Stimulated activated CD8-positive, alpha-beta memory T cell treated with anti-CD3 and anti-CD28 coated beads, Interleukin-15, amount 100 ng/mL, for 24 hours (primary cell): ENCODE results near the gene BRF1.
A peak's percentile ranks its signal among the peaks of the same experiment; 100 is the strongest.

Source experiments
- DNase-seq: peaks from one replicate; pipeline ENCODE4 v3.0.0-alpha.2; 2020; ENCODE audit warnings: low read depth

BRF1 gene

DNA sequence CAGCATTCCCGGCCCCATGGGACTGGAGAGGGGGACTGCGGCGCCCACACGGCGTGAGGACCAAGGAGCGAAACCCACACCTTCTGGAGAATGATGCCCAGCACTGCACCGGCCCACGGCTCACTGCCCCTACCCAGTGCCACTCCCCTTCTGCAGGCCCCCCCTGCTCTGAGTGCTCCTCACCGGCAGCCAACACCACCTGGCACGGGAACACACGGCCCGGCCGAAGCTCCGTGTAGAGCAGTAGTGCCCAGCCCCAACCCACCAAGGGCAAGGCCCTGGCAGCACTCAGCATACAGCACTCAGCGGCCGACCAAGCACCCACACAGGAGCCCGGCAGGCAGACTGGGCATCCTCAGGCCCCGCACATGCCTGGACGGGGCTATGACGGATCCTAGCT is 39.0 kb downstream of the BRF1 start:
- DNase-seq = no peak

GRCh38 chr14:105260959-105261358 is 39.8 kb downstream of the BRF1 start:
- DNase-seq = no peak

DNA sequence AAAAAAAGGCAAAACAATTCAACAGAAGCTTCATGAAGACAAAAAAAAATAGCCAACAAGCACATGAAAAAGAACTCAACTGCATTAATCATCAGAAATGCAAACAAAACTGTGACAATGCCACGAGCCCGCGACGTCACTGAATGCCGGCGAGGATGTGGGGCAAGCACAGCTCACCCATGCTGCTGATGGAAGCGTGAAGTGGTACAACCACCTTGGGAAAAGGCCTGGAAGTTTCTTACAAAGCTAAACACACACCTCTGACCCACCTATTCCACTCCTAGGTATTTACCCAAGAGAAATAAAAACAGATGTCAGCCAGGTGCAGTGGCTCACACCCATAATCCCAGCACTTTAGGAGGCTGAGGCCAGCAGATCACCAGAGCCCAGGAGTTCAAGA is 42.0 kb downstream of the BRF1 start:
- DNase-seq = no peak

- DNase-seq = no peak
Measured at GRCh38 chr14:105257464-105257863, 43.3 kb downstream of the BRF1 start.

GRCh38 chr14:105256292-105256960 is 44.4 kb downstream of the BRF1 start:
- DNase-seq = no peak

DNA sequence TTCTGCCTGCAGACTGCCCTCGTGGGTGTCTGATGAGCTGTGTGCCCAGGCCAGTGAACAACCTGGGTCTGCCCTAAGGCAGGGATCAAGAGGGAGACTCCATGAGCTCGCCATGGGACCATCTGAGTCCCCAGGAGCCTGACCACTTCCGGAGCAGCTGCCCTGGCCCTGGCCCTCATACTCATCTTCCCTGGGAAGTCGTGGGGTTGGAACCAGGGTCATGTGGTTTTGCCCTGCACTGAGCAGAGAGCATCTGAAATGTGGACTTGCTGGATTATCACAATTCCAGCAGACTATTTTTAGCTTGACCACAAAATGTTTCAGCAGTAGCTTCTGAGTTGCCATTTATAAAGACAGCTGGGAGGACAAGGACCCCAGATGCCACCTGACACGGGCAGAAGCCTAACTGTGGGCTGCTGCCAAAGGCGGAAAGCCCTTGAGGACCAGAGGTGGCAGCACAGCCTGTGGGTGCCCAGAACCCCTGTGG is 45.7 kb downstream of the BRF1 start:
- no peak for DNase-seq

- DNase-seq = no peak
Measured at GRCh38 chr14:105253329-105253682, 47.5 kb downstream of the BRF1 start.

DNA sequence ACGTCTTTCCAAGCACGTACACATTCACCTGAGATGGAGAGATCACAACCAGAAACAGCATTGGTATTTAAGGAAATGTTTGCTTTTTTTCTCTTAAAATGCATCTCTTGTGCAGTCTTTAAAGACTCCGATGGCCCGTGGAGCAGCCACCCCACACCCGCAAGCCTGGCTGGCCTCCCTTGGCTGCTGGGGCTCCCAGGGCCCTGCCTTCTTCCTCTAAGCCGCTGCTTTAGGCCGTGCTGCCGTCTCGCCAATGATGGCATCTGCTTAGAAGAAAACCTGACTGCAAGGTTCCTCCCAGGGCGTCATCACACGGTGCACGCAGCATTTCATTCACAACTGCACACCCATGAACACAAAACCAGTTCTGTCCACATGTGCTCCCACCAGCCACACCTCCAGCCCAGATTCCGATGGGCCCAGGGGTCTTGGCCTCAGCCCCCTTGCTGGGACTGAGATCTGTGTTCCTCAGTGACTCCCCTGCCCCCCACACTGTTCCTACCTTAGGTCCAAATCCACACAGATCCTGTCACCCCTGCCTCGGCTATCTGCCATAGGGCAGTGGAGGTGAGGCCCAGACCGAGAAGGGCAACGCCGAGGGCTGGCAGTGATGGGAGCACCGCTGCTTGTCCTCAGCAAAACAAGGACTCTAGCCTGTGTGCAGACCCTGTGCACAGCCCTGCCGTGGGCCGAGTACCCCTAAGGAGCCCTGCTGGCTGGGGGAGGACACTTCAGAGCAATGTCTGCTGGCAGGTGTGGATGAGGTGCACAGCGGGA is 48.1 kb downstream of the BRF1 start:
- no peak for DNase-seq

GRCh38 chr14:105251920-105252319 is 48.9 kb downstream of the BRF1 start:
- DNase-seq = no peak

GRCh38 chr14:105250986-105251385 is 49.8 kb downstream of the BRF1 start:
- DNase-seq = no peak

- DNase-seq = no peak
Measured at GRCh38 chr14:105250008-105250366, 50.8 kb downstream of the BRF1 start.

DNA sequence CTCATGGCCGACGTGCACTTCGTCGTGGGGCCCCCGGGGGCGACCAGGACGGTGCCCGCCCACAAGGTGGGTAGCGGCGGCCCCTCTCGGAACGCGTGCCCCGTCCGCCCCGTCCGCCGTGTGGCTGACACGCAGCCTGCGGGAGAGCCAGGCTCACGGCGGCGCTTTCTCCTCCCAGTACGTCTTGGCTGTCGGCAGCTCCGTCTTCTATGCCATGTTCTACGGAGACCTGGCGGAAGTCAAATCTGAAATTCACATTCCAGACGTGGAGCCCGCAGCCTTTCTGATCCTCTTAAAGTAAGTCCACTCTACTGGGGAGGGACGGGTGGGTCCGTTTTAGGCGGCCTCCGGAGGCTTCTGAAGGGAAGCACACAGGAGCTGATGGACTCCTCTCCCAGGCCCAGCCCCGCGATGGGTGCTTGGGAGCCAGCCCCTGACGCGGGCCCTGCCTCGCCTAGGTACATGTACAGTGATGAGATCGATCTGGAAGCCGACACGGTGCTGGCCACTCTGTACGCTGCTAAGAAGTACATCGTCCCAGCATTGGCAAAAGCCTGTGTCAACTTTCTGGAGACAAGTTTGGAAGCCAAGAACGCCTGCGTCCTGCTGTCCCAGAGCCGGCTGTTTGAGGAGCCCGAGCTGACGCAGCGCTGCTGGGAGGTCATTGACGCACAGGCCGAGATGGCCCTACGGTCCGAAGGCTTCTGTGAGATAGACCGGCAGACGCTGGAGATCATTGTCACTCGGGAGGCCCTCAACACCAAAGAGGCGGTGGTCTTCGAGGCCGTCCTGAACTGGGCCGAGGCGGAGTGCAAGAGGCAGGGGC is 51.4 kb downstream of the BRF1 start:
- no peak for DNase-seq

- DNase-seq = peak; percentile 80
Measured at GRCh38 chr14:105248368-105249181, 52.2 kb downstream of the BRF1 start, which contains the start of gene BTBD6. Gene BTBD6 (plus strand): TSS chr14:105248533. CDS start chr14:105248712, 179 bp downstream.

GRCh38 chr14:105247715-105248367 is 53.0 kb downstream of the BRF1 start:
- DNase-seq = no peak

DNA sequence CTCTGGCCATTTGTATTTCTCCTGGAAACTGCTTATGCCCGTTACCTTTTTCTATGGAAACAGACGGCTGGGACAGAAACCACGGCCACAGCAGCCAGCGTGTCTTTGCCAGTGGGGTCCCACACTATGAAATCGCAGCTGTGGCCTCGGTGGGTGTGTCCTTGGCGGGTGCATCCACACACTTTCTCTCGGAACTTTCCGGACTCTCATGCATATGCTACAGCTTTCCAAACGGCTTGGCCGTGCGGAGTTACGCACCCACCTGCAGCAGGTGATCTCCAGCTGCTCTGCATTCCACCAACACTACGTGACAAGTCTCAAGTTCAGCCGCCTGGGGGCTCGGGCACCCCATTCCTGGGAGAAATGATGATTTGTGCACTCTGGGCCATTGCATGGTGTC is 53.8 kb downstream of the BRF1 start:
- no peak for DNase-seq

- DNase-seq = no peak
Measured at GRCh38 chr14:105244334-105244733, 56.5 kb downstream of the BRF1 start.

GRCh38 chr14:105241641-105242040 is 59.2 kb downstream of the BRF1 start:
- no peak for DNase-seq

DNA sequence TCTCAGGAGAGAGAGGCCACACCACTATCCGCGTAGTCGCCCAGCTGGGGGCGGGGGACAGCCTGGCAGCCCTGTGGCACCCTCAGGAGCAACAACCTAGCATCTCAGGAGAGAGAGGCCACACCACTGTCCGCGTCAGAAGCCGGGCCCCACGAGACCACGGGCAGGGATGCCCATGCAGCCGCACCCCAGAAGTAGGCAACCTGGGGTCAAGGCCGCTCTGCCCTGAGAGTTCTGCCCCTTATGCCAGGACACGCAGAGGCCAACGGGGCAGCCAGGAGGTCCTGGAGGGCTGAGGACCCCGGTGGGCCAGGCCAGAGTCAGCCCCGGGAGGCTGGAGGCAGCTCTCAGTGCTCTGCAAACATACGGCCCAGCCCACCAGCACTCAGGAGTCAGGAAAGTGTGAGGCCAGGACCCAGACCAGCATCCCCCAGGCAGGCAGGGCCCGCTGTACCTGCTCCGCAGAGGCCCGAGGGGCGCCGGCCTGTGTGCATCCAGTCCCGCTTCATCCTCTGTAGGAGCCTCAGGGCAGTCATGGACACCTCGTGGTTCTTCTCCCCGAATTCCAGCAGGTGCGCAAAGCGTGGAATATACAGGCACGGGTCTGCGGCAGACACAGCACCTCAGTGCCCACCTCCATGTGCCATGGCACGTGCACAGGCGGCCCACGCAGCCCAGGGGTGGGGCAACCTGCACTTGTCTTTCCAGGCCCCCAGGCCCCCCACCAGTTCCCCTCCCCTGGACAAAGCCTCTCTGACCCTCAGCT is 59.8 kb downstream of the BRF1 start:
- DNase-seq = no peak

DNA sequence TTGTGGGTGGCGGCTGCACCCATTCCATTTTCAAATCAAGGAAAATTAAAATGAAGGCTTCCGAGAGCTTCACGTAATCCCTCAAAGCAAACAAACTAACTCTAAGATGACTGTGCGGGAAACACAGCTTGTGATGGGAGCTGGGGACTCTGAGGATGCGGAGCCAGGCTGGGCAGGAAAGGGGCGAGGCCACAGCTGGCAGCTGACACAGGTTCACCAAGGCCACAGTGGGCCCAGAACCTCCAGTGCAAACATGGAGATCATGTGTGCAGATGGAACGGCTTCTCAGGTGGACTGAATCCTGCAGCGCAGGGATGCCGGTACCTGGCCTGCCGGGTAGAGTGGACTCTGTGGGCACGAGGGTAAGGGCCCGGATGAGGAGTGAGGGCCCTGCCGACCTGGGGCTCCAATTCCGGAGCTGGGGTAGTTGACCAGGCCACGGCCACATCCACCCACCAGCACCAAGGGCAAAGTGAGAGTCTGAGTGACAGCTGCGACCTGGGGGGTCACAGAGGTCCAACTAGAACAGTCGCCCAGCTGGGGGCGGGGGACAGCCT is 71.6 kb downstream of the BRF1 start:
- no peak for DNase-seq

DNA sequence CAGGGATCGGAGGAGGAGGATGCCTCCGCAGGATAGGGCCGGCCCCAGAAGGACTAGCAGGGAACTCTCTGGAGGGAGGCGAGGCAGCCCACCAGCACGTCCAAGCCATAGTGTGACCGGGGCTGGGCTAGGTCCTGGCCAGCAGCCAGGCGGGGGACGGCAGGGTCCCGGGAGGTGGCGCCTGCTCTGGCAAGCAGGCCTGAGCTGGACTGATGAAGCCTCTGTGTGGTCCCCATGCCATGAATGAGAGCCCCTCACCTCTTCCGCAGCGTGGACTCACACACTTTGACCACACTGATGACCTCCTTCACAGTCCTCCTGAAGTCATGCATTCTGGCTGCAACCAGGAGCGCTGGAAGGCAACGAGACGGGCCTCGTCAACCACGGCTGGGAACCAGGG is 72.2 kb downstream of the BRF1 start:
- no peak for DNase-seq
